Lung (tissue), 12 donors: ENCODE measurements around the gene SHC3. TPM values are rescaled to one million over a fixed set of nuclear protein-coding genes. Genes with fewer than 3 reads are reported as not detected.
A peak's percentile ranks its signal among the peaks of the same experiment; 100 is the strongest.

Experiments
- ATAC-seq: fragments of 200-7000 bp; cut with Tn5 transposase; one replicate; pipeline ENCODE4 v1.9.1; 2020; ENCODE audit warnings: moderate number of reproducible peaks; ENCODE audit not compliant: insufficient read depth, low FRiP score
- DNase-seq, 3 donors: peaks; one replicate each; pipeline ENCODE4 v3.0.0-alpha.2; 2013 to 2017
- H3K27ac ChIP-seq, 2 donors: one replicate each; pipeline ENCODE4 v1.5.1; 2013; ENCODE audit warnings: mild to moderate bottlenecking in 2 of 2, moderate library complexity in 2 of 2, control low read depth in 1 of 2, inconsistent platforms in 1 of 2, low read depth in 1 of 2, low read length in 1 of 2
- H3K27me3 ChIP-seq, 3 donors: one replicate each; pipeline ENCODE4 v1.5.1; 2013; ENCODE audit warnings: low read length in 2 of 3; ENCODE audit not compliant: control insufficient read depth in 3 of 3, insufficient read depth in 3 of 3
- H3K36me3 ChIP-seq, 4 donors: one replicate each; pipeline ENCODE4 v1.5.1; 2013; ENCODE audit warnings: low read length in 4 of 4, mild to moderate bottlenecking in 1 of 4, moderate library complexity in 1 of 4; ENCODE audit not compliant: control insufficient read depth in 4 of 4, insufficient read depth in 4 of 4
- H3K4me1 ChIP-seq, 5 donors: one replicate each; pipeline ENCODE4 v1.5.1; 2013; ENCODE audit warnings: low read length in 5 of 5, mild to moderate bottlenecking in 2 of 5, moderate library complexity in 1 of 5; ENCODE audit not compliant: control insufficient read depth in 5 of 5, insufficient read depth in 5 of 5
- H3K4me3 ChIP-seq: one replicate; pipeline ENCODE4 v1.5.1; 2013; ENCODE audit warnings: mild to moderate bottlenecking, control low read depth, moderate library complexity
- H3K9ac ChIP-seq, 2 donors: one replicate each; pipeline ENCODE4 v1.5.1; 2013; ENCODE audit warnings: low read length in 2 of 2, control low read depth in 1 of 2; ENCODE audit not compliant: insufficient read depth in 1 of 2
- H3K9me3 ChIP-seq, 4 donors: one replicate each; pipeline ENCODE4 v1.5.1; 2013; ENCODE audit warnings: low read length in 3 of 4, mild to moderate bottlenecking in 1 of 4, moderate library complexity in 1 of 4; ENCODE audit not compliant: control insufficient read depth in 4 of 4, insufficient read depth in 3 of 4
- WGBS, 2 donors: extraction: QIAGEN DNeasy Blood & Tissue Kit; methylation state at CpG; one replicate each; pipeline ENCODE4 v1.1.7; 2013; 5-methylcytosine and 5-hydroxymethylcytosine counted together
- polyA plus RNA-seq, 2 donors: library from polyadenylated mRNA; stranded (reverse); fragments of 200-250 nt; gene quantifications; one replicate each; pipeline ENCODE4 v1.2.1, GENCODE V29; 2013
- total RNA-seq, 2 donors: library from RNA; depleted of rRNA in 1 of 2; stranded (reverse); fragments of >200 nt in 1 of 2; gene quantifications; one replicate each; pipeline ENCODE4 v1.2.1, GENCODE V29; 2014 to 2021
- TF ChIP-seq, protein P1 (sequence below): IDR thresholded peaks from 2 replicates; pipeline ENCODE4 v1.5.1; 2012; ENCODE audit warnings: mild to moderate bottlenecking; ENCODE audit errors: control extremely low read depth, extremely low read depth
- donor health status: control.
- donor health status: control.
- donor health status: Bipolar disorder and iron deficiency.
- donor health status: healthy.
- donor health status: DM: yes; HTN: yes; CAD: no.

The SHC3 gene
- total and polyA plus RNA-seq, 4 donors = 1.8 to 19.2 (median 4.0) TPM

DNA sequence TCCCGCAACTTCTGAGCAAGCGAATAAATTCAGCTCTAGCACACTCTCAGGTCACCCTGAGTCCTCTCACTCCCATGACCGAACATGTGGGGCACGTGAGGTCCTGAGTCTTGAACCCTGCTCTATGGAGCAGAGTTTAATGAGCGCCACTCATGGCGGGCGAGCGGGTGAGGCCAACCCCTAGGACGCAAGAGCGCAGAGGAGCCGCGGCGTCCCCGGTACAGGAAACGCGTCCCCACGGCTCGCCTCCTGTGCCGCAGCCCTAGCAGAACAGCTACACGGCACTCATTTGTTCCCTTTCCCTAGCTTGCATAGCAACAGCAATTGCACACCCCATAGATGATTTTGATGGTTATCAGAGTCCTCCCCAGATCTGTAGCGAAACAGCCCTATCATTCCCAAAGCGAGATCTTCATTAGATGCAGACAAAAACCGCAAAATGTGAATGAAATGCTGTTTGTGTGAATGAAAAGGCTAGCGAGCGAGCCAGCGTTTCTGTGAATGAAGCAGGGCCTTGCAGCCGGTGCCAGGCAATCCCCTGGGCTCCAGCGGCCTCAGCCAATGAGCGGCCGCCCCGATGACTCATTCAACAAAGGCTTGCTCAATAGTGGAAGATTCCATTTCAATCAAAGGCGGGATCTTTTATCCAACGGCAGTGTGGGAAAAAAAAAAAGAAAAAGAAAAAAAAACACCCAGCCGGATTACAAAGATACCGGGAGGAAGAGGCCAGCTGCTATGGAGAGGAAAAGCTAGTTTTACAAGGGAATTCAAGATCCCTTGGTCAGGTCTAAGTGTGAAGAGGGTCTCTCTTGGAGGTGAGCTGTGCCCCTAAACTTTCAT lies 1.5 kb upstream of the SHC3 start:
- 1% methylated on average over 35 of the region's 35 CpGs for WGBS, 2 donors
- H3K4me1 ChIP-seq = peaks cover 0 to 47% (median 15%) of the 10 kb centered on the region in 5 donors
- peak overlapping the region; percentile 22 for H3K4me3 ChIP-seq
- peak overlapping the region; percentile 14 to 86 for H3K27ac ChIP-seq
- no peaks in the 10 kb centered on the region for H3K36me3 ChIP-seq
- H3K27me3 ChIP-seq = peaks cover 0 to 4% (median 3%) of the 10 kb centered on the region in 3 donors
- TF ChIP-seq, protein P1, sequence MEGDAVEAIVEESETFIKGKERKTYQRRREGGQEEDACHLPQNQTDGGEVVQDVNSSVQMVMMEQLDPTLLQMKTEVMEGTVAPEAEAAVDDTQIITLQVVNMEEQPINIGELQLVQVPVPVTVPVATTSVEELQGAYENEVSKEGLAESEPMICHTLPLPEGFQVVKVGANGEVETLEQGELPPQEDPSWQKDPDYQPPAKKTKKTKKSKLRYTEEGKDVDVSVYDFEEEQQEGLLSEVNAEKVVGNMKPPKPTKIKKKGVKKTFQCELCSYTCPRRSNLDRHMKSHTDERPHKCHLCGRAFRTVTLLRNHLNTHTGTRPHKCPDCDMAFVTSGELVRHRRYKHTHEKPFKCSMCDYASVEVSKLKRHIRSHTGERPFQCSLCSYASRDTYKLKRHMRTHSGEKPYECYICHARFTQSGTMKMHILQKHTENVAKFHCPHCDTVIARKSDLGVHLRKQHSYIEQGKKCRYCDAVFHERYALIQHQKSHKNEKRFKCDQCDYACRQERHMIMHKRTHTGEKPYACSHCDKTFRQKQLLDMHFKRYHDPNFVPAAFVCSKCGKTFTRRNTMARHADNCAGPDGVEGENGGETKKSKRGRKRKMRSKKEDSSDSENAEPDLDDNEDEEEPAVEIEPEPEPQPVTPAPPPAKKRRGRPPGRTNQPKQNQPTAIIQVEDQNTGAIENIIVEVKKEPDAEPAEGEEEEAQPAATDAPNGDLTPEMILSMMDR = no peak
- H3K9ac ChIP-seq = peak overlapping the region; percentile 47 to 96
- H3K9me3 ChIP-seq = no peaks in the 10 kb centered on the region
- peak; percentile 95 to 98 (median 98) for DNase-seq
- ATAC-seq = peak; percentile 86

DNA sequence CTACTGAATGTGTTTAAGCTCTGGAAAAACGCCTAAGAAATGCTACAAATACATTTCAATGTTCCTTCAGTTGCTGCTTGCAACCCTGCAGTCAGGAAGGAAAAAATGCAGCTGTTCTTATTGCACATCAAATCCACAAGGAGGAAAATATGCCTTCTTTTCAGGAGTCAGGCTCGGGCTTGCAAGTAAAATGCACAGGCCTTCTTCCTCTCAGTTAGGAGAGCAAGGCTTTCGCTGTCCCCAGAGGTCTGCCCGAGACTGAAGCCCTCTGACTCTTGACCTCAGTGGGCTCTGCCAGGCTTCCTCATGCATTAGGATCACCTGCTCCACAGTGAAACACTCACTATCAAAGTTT lies 899 bp upstream of the SHC3 start:
- Histone ChIP-seq H3K9me3 (no peaks in the 10 kb centered on the region), H3K27me3 (peaks cover 0 to 4% (median 3%) of the 10 kb centered on the region in 3 donors), H3K36me3 (no peaks in the 10 kb centered on the region), H3K4me1 (peaks cover 0 to 47% (median 20%) of the 10 kb centered on the region in 5 donors), H3K4me3 (peak overlapping the region; percentile 11), H3K27ac (peak overlapping the region; percentile 14 to 86), H3K9ac (peak overlapping the region; percentile 47 to 94)
- ATAC-seq = no peak
- TF ChIP-seq, protein P1 = no peak
- 25 to 26% methylated on average over 4 of the region's 4 CpGs for WGBS, 2 donors
- DNase-seq = peak; percentile 48 to 85 (median 81)

DNA sequence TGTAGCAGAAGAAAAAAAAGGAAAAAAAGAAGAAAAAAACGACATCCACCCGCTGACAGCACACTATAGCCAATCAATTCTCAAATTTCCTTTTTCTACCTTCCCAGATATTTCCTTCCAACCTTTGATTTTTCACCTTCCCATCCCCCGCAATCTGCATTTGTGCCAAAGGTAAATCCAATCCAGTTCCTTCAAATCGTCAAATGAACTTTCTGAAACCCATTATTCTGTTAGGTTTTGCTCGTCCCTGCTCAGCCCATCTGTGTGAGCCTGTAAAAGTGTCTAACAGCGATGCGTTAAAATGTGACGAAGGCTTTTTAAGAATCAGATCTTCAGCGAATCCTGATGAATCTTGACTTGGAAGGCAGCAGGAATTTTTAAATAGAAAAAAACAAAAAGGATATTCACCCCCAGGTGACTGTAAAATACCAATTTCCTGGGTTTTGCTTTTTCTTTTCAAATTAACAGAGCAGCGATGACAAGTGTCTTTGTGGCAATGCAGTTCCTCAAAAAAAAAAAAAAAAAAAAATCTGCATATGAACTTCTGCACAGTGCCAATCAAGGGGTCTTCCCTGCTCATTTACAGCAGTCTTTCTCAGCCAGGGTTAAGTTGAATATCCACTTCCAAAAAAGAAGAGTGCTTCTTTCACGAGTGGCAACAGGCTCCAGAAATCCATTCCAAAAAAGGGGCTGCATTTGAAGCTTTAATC lies 367 bp upstream of the SHC3 start:
- Histone ChIP-seq H3K9me3 (no peaks in the 10 kb centered on the region), H3K27ac (peak overlapping the region in 1 of 2 donors; percentile 86), H3K9ac (peak overlapping the region in 1 of 2 donors; percentile 94), H3K4me3 (no peak overlapping the region), H3K27me3 (peaks cover 0 to 4% (median 3%) of the 10 kb centered on the region in 3 donors), H3K36me3 (no peaks in the 10 kb centered on the region), H3K4me1 (peaks cover 0 to 47% (median 20%) of the 10 kb centered on the region in 5 donors)
- 42 to 48% methylated on average over 11 of the region's 11 CpGs for WGBS, 2 donors
- TF ChIP-seq, protein P1 = no peak
- ATAC-seq (no peak), DNase-seq (peak in 1 of 3 donors; percentile 46)
